ENCODE data around the gene AEN. TPM values are rescaled to one million over a fixed set of nuclear protein-coding genes. Genes with fewer than 3 reads are reported as not detected.

The AEN gene
- total RNA-seq, 1 experiment from 2014 or later, result 183 TPM

DNA sequence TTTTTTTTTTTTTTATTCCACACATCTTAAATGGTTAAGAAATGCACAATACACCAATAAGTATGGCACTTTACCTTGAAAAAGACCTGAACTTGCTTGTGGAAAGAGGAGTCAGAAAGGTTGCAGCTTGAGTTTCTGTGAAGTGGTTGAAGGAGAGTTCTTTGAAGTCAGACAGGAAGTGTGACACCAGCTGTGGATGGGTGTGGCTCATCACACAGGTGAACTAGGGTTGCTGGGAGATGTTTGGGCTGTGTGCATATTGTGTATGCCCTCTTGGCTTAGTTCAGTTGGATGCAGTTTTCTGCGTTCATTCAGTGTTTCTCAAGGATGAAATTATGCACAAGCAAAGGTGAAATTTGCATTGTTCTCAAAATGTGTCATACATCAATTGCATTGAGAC is 6.3 kb downstream of the AEN start (continued):
- TF ChIP-seq OVOL2 (CRISPR knock-in tag; IDR thresholded peaks at IDR 0.05; ENCODE audit: borderline replicate concordance), result no peak
- TF ChIP-seq, protein P1, sequence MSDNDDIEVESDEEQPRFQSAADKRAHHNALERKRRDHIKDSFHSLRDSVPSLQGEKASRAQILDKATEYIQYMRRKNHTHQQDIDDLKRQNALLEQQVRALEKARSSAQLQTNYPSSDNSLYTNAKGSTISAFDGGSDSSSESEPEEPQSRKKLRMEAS (CRISPR knock-in tag; IDR thresholded peaks at IDR 0.05), result no peak

DNA sequence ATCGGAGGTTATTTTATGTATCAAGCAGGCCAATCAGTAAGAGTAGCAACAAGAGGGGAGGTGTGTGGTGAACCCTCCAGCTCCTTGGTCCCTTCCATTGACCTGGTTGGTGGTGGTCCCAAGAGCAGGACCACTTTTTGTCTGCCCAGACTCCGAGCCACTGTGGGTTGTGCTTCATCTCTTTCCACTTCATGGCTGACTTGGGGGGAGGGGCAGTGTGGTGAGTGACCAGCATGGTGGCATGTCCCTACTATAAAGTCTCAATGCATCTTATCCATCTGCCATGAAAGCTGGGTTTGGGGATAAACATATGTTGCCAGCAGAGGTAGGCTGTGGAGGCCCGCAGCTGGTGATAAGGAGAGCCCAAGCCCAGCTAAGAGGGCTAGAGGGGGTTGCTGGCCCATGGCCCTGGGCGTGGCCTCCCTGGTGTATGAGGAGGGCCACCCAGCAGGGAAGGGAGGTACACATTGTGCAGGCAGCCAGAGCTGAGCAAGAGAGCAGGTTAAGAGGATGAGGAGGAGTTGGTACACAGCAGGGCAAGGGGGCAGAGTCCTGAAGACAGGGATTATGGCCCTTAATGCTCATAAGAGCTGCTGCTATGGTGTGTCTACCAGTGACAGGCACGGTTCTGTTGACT is 7.0 kb downstream of the AEN start:
- Mint-ChIP-seq H3K9me3 (no peaks in the 10 kb centered on the region), H3K4me3 (no peak overlapping the region), H3K4me1 (peaks cover 50% of the 10 kb centered on the region), H3K36me3 (peaks cover 85% of the 10 kb centered on the region), H3K27ac (peak overlapping the region; percentile 53; the same call in 1 of the 2 replicates), H3K27me3 (ENCODE audit: low read depth) (no peaks in the 10 kb centered on the region)
- no peak for ATAC-seq
- DNase-seq (ENCODE audit: low spot score), result no peak
- ChIA-PET POLR2A (interaction anchor here (1.1 to 1.6 kb wide), 2 partner anchors 11 kb away, joined by 4 to 7 read pairs; partner anchors contain the start of gene ISG20), CTCF (interaction anchor here (1.0 to 1.1 kb wide), 2 partner anchors 139 to 178 kb away, joined by 3 to 4 read pairs; no protein-coding TSS in a partner anchor)
- TF ChIP-seq CBFB (CRISPR knock-in tag; IDR thresholded peaks at IDR 0.05; ENCODE audit: low read depth) (no peak), ZNF396 (CRISPR knock-in tag; IDR thresholded peaks at IDR 0.05; ENCODE audit: borderline replicate concordance) (no peak), NR3C1 (CRISPR knock-in tag; conservative IDR thresholded peaks at IDR 0.05; ENCODE audit: low read depth) (no peak), ZNF317 (CRISPR knock-in tag; IDR thresholded peaks at IDR 0.05; ENCODE audit: borderline replicate concordance, low read depth) (no peak), SP1 (CRISPR knock-in tag; conservative IDR thresholded peaks at IDR 0.05) (no peak), NFYB (CRISPR knock-in tag; conservative IDR thresholded peaks at IDR 0.05; ENCODE audit: low read depth) (no peak), SMAD3 (CRISPR knock-in tag; IDR thresholded peaks at IDR 0.05; ENCODE audit: borderline replicate concordance) (no peak)
- TF ChIP-seq, protein P2, sequence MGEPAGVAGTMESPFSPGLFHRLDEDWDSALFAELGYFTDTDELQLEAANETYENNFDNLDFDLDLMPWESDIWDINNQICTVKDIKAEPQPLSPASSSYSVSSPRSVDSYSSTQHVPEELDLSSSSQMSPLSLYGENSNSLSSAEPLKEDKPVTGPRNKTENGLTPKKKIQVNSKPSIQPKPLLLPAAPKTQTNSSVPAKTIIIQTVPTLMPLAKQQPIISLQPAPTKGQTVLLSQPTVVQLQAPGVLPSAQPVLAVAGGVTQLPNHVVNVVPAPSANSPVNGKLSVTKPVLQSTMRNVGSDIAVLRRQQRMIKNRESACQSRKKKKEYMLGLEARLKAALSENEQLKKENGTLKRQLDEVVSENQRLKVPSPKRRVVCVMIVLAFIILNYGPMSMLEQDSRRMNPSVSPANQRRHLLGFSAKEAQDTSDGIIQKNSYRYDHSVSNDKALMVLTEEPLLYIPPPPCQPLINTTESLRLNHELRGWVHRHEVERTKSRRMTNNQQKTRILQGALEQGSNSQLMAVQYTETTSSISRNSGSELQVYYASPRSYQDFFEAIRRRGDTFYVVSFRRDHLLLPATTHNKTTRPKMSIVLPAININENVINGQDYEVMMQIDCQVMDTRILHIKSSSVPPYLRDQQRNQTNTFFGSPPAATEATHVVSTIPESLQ (CRISPR knock-in tag; IDR thresholded peaks at IDR 0.05), result no peak
- TF ChIP-seq, protein P3, sequence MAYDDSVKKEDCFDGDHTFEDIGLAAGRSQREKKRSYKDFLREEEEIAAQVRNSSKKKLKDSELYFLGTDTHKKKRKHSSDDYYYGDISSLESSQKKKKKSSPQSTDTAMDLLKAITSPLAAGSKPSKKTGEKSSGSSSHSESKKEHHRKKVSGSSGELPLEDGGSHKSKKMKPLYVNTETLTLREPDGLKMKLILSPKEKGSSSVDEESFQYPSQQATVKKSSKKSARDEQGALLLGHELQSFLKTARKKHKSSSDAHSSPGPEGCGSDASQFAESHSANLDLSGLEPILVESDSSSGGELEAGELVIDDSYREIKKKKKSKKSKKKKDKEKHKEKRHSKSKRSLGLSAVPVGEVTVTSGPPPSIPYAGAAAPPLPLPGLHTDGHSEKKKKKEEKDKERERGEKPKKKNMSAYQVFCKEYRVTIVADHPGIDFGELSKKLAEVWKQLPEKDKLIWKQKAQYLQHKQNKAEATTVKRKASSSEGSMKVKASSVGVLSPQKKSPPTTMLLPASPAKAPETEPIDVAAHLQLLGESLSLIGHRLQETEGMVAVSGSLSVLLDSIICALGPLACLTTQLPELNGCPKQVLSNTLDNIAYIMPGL (CRISPR knock-in tag; IDR thresholded peaks at IDR 0.05), result no peak

DNA sequence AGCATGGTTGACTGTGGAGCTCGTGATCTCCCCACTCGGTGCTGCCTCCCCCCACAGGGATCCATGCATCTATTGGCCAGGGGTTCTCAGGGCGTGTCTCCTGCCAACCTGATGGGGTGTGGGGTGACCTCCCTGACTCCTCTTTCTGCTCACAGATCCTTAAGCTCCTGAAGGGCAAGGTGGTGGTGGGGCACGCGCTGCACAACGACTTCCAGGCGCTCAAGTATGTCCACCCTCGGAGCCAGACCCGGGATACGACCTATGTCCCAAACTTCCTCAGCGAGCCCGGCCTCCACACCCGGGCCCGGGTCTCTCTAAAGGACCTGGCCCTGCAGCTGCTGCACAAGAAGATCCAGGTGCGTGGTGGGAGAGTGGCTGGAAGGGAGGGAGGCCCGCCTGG is 7.9 kb downstream of the AEN start:
- TF ChIP-seq ZNF138 (CRISPR knock-in tag; conservative IDR thresholded peaks at IDR 0.05), result no peak
- TF ChIP-seq RORB (CRISPR knock-in tag; IDR thresholded peaks at IDR 0.05), result no peak
- peaks cover 82% of the 10 kb centered on the region for H3K36me3 Mint-ChIP-seq
- peaks cover 41% of the 10 kb centered on the region for H3K4me1 Mint-ChIP-seq
- POLR2A ChIA-PET, result interaction anchor here (1.6 kb wide), 1 partner anchor 10 kb away, joined by 7 read pairs; the partner anchor contains the start of gene ISG20
- ATAC-seq (no peak), DNase-seq (ENCODE audit: low spot score) (no peak)
- H3K9me3 Mint-ChIP-seq, result no peaks in the 10 kb centered on the region
- CTCF ChIA-PET, result interaction anchor here (1.1 kb wide), 1 partner anchor 179 kb away, joined by 3 read pairs; no protein-coding TSS in a partner anchor
- H3K4me3 Mint-ChIP-seq, result no peak overlapping the region
- H3K27me3 Mint-ChIP-seq (ENCODE audit: low read depth), result no peaks in the 10 kb centered on the region
- no peak overlapping the region for H3K27ac Mint-ChIP-seq

DNA sequence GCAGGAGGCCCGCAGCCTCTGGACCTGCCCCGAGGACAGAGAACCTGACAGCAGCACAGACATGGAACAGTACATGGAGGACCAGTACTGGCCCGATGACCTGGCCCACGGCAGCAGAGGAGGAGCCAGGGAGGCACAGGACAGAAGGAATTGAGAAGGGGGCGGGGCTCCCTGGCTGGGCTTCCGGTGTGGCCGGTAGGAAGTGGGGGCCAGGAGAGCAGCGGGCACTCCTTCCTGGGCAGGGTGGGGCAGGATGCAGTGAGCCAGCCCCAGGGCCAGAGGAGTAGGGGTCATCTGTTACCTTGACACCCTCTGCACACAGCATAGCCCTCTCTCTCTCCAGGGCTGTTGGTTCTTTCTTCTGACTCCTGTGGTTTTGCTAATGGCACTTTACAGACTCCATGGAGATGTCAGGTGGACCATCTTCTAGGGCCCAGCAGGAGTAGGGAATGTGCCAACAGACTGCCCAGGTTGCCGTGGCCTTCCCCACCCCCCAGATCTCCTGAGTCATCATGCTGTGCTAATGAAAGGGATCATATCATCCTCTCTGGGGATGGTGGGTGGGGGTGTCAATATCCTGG is 9.1 kb downstream of the AEN start:
- H3K9me3 Mint-ChIP-seq, result no peaks in the 10 kb centered on the region
- ATAC-seq (peak; percentile 26; the same call in 1 of the 2 replicates), DNase-seq (ENCODE audit: low spot score) (no peak)
- ChIA-PET CTCF (no interaction called here), POLR2A (interaction anchor here (0.5 to 1.6 kb wide), 2 partner anchors 8 to 189 kb away, joined by 4 to 7 read pairs; partner anchors contain the start of gene ISG20)
- TF ChIP-seq RORB (CRISPR knock-in tag; IDR thresholded peaks at IDR 0.05) (no peak), GRHL2 (CRISPR knock-in tag; IDR thresholded peaks at IDR 0.05; ENCODE audit: insufficient replicate concordance, severe bottlenecking) (no peak), TP53 (CRISPR knock-in tag; IDR thresholded peaks at IDR 0.05) (no peak), ETV6 (CRISPR knock-in tag; IDR thresholded peaks at IDR 0.05) (no peak)
- TF ChIP-seq, protein P4, sequence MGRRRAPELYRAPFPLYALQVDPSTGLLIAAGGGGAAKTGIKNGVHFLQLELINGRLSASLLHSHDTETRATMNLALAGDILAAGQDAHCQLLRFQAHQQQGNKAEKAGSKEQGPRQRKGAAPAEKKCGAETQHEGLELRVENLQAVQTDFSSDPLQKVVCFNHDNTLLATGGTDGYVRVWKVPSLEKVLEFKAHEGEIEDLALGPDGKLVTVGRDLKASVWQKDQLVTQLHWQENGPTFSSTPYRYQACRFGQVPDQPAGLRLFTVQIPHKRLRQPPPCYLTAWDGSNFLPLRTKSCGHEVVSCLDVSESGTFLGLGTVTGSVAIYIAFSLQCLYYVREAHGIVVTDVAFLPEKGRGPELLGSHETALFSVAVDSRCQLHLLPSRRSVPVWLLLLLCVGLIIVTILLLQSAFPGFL (CRISPR knock-in tag; IDR thresholded peaks at IDR 0.05; ENCODE audit: borderline replicate concordance), result no peak
- no peaks in the 10 kb centered on the region for H3K27me3 Mint-ChIP-seq (ENCODE audit: low read depth)
- H3K4me1 Mint-ChIP-seq, result peaks cover 30% of the 10 kb centered on the region
- H3K4me3 Mint-ChIP-seq, result no peak overlapping the region
- peaks cover 75% of the 10 kb centered on the region for H3K36me3 Mint-ChIP-seq
- peak overlapping the region; percentile 4; the same call in 1 of the 2 replicates for H3K27ac Mint-ChIP-seq
